Measurements from ENCODE around the gene ROR1.

Gene ROR1

DNA sequence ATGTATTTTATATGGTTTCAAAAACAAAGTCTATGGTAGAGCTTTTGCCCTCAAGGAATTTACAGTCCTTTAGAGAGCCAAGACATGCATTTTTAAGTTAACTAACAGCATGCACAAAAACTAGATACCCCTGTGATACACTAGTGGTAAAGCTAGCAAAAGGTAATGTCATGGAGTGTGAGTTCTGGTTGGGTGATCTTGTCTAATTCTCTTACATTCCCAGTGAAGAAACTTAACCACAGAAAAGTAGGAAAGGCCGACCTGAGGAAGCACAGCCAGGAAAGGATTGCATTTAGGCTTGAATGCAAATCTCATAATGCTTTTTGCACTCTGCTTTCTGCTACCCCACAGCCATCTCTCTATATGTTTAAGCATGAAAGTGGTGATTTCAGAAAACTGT, 202.2 kb downstream of the ROR1 start:
- DNase-seq (ENCODE audit: low read depth) = no peak

DNA sequence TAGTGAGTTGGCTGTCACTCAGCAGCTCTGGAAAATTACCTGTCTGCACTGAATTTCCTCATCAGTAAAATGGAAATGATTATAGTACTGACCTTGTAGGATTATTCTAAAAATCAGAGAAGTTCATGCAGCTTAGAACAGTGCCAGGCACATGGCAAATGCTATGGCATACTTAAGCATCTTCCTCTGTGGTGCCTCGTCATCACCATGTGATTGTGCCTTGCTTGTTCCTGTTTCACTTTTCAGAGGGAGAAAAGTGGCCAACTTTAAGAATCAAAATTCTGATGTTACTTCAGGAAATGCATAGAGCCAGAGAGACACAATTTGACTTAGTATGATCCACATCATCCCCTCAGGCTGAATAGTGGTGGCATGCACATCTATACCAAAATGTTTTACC, 203.6 kb downstream of the ROR1 start:
- no peak for DNase-seq (ENCODE audit: low read depth)

DNA sequence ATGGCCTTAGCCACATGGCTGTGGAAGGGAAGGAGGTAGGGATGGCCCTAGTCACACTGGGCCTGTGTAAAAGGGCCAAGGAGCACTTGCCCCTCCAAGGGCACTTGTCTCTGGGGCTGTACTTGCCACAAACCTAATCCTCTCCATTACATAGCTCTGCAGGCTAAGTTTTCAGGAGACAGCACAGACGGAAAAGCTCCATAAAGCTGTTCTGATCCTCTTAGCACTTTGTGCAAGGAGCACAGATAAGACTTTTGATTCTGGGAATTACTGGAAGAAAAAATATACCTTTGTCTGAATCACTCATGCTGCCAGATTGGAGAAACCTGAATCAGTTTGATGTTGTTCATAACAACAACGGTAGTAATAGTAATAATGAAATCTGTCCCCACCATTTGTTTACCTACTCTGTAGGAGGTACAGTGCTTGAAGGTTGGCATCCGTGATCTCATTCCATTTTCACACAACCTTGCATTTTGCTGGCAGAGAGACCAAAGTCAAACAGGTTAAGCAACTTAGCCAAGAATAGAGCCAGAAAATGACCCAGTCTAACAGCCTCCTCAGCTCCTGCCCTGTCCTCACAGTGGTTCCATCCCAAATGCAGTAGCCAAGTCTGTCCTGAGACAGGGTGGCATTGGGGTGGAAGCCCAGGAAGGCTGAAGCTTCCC, 207.1 kb downstream of the ROR1 start:
- no peak for DNase-seq (ENCODE audit: low read depth)

GRCh38 chr1:63981408-63981773, 207.6 kb downstream of the ROR1 start:
- DNase-seq (ENCODE audit: low read depth) = no peak

GRCh38 chr1:63982201-63982600, 208.4 kb downstream of the ROR1 start:
- no peak for DNase-seq (ENCODE audit: low read depth)

GRCh38 chr1:63983391-63984256, 209.8 kb downstream of the ROR1 start:
- DNase-seq (ENCODE audit: low read depth) = no peak

DNA sequence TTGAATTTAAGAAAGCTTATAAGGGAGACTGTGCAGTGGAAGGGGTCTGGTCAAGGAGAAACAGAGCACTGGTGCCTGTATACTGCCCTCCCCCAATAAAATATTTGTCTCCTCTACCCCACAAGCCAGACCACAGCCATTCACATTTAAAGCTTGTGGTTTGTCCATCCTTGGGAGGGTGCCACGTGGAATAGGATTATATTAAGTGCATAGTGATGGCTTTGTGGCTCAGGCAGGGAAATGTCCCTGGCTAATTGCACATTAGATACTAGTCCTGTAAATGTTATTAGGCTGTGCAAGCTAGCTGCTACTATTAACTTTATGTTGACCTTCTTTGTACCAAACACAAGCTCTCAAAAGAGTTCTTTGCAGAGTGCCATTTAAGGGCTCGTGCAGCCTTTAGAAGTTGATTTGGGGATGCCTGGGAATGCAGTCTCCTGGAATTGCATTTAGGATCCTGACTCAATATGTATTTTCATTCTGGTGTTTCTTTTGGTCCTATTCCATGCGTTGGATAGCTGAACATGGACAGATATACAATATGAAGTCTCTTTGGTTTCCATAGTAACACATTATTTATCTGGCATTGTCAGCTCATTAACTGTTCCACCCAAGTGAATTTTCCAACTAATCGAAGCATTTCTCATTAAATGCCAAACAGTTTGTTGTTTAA, 210.6 kb downstream of the ROR1 start:
- no peak for DNase-seq (ENCODE audit: low read depth)

DNA sequence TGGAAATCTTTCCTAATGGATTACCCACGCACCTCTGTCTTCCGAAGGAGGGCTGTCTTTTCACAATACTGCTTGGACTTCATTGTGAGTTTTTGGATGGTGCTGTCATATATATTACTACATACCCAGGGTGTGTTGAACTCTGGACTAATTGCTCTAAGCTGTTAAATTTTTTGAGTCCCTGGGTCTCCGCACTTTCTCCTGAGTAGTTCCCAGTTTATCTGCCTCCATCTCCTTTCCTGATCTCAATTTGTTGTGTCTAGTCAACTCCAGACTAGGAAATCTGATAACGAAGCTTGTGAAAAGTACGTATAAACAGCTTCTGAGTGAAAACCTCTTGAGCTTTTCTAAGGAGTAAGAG, 211.1 kb downstream of the ROR1 start:
- DNase-seq (ENCODE audit: low read depth) = no peak

DNA sequence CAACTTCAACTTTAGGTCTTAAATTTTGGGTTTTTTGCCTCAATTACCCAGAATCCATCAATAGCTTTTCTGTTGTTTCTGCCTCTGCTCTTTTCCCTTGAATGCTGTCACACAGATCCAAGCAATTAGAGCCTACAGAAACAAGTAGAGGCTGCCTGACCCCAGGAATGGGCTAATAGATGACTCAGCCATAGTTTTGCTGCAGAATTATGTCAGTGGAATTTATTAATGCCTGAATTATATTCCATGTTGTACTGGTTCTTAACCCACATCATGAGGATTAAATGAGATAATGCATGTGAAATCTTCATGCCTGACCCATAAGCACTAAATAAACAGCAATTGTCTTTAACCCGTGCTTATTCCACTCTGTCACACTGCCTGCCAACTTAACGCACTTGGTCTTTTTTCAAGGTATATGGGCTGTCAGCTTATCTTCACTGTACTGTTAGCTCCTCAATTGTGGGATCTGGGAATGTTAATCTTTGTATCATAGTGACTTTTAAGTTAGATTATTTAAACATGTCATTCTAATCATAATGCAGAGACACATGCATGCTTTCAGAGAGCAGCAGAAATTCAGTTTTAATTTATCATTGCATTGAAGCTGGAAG, 213.3 kb downstream of the ROR1 start:
- DNase-seq (ENCODE audit: low read depth) = no peak

DNA sequence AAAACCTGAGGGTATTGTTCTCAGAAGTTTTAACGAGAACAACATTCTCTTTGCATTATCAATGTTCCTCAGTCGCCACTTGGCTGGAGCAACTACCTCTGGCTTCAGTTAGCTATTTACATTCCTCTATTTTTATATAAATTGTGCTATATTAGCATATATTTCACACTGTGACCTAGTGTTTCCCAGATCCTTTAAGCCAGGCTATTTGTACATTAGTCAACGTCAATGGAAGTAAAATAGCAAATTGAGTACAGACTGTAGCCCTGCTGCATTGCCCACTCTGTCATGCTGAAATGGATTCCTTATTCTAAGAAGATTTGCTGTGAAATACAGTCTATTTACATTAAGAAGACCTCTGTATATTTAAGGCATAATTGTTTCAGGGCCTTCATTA, 213.8 kb downstream of the ROR1 start:
- DNase-seq (ENCODE audit: low read depth) = no peak

- no peak for DNase-seq (ENCODE audit: low read depth)
Measured at GRCh38 chr1:63988941-63989340, 215.1 kb downstream of the ROR1 start.

DNA sequence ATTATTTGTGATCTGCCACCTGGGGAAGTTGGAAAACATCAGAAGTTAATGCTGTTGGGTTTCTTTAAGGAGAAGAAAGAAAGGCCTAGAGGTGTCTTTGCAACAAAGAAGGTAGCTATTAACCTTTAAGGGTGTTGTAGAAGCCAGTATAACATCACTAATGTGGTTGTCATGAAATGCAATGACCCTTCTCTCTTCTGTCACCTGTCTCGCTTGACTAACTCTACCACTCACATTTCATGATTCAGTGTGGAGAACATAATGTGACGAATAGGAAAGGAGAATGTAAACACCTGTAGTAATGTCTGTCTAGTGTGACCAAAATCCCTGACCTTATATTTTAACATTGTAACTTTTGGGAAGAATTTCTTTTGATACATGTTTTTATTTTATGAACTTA, 217.9 kb downstream of the ROR1 start:
- no peak for DNase-seq (ENCODE audit: low read depth)

- DNase-seq (ENCODE audit: low read depth) = no peak
Measured at GRCh38 chr1:64000021-64000420, 226.2 kb downstream of the ROR1 start.

- no peak for DNase-seq (ENCODE audit: low read depth)
Measured at GRCh38 chr1:64001038-64001437, 227.2 kb downstream of the ROR1 start.

- DNase-seq (ENCODE audit: low read depth) = no peak
Measured at GRCh38 chr1:64004451-64005025, 230.7 kb downstream of the ROR1 start.

GRCh38 chr1:64005801-64006200, 232.0 kb downstream of the ROR1 start:
- no peak for DNase-seq (ENCODE audit: low read depth)

GRCh38 chr1:64006276-64007051, 232.6 kb downstream of the ROR1 start:
- DNase-seq (ENCODE audit: low read depth) = no peak

- DNase-seq (ENCODE audit: low read depth) = no peak
Measured at GRCh38 chr1:64010316-64010715, 236.5 kb downstream of the ROR1 start.

- DNase-seq (ENCODE audit: low read depth) = no peak
Measured at GRCh38 chr1:64013395-64013794, 239.6 kb downstream of the ROR1 start.

DNA sequence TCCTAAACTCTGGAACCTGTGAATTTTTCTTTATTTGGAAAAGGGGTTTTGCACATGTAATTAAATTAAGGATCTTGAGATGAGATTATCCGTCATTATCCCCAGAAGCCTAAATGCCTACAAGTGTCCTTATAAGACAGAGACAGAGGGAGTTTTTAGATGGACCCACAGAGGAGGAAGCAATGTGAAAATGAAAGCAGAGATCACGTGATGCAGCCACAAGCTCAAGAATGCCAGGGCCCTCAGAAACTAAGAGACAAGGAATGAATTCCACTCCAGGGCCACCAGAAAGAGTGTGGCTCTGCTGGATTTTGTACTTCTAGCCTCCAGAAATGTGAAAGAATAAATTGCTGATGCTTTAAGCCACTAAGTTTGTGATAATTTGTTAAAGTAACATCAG, 246.0 kb downstream of the ROR1 start:
- DNase-seq (ENCODE audit: low read depth) = no peak

- DNase-seq (ENCODE audit: low read depth) = no peak
Measured at GRCh38 chr1:64021066-64021465, 247.2 kb downstream of the ROR1 start.

DNA sequence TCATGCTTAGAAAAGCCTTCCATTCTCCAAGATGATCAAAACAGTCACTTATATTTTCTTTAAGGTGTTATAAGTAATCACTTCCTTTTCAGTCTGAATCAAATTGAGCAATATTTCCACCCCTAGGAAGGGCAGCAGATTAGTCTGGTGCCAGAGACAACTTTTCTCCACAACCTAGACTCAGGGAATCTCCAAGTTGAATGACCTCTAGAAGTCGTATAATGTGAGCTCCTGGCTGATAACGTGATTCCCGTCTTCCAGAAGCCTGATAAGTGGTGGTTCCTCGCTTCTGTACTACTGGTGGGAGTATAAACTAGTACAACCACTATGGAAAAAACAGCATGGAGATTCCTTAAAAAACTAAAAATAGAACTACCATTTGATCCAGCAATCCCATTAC, 251.2 kb downstream of the ROR1 start:
- no peak for DNase-seq (ENCODE audit: low read depth)

All from T follicular helper cell (primary cell).